ENCODE measurements around the gene DNHD1. TPM values are rescaled to one million over a fixed set of nuclear protein-coding genes. Genes with fewer than 3 reads are reported as not detected.

Gene DNHD1
- total and polyA plus RNA-seq, 9 of the 15 experiments (the other 6 are each of a cell fraction or from before 2014, with no cell fraction given) = 0.82 to 9.7 (median 3.8) TPM

DNA sequence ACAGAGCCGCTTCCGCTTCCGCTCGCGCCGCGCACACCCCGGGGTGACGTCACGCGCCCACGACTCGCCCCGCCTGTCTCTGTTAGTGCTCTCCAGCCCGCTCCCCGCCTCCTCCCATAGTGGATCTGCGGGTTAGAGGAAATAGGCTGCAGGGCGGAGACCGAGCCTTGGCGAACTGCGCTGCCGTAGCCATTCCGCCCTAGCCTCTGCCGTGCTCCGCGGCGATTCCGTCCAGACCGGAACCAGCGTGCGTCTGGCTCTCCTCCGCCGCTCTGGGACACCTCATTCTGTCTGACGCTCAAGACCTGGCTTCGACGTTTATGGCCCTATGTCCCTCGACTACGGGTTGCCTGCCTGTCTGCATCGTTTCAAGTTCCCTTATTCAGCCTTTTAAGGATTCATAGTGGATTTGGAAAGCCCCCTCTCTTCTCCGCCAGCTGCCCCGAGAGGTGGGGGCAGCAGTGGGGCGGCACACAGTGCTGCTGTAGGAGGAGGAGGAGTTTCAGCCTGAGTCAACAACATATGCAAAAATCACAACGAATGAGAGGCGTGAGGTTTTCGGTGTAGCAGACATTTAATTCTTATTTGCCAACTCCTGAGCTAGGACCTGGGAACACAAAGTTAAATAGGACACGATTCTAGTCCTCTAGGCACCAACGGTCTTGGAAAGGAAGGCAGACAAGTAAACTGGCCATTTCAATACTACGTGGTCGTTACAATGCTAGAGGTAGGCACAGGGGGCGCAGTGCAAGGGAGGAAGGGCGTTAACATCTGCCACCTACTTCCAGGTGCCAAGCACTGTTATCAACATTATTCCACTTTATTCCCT is 115.3 kb downstream of the DNHD1 start, which contains the start of gene TAF10 (continued):
- TF ChIP-seq STAG1 (CRISPR knock-in tag; IDR thresholded peaks at IDR 0.05; ENCODE audit: borderline replicate concordance) (no peak), ZNF583 (CRISPR knock-in tag; IDR thresholded peaks at IDR 0.05) (no peak), JUND (IDR thresholded peaks at IDR 0.05; ENCODE audit: borderline replicate concordance, low read depth, low read length) (peak; percentile 93), JUND (tag; IDR thresholded peaks at IDR 0.05; ENCODE audit: borderline replicate concordance, low read depth, low read length) (peak; percentile 85; the same call in 2 of the 3 replicates), MAZ (CRISPR knock-in tag; conservative IDR thresholded peaks at IDR 0.05 in 1 of 2, IDR thresholded peaks at IDR 0.05 in 1 of 2) (peak; percentile 92 to 95), ZNF239 (CRISPR knock-in tag; IDR thresholded peaks at IDR 0.05) (peak; percentile 23; the same call in 1 of the 2 replicates), NFRKB (IDR thresholded peaks at IDR 0.05; ENCODE audit: low read depth) (peak; percentile 81; the same call in 1 of the 2 replicates), ZEB2 (IDR thresholded peaks at IDR 0.05) (no peak), MEF2D (tag; conservative IDR thresholded peaks at IDR 0.05; ENCODE audit: low read depth) (no peak), HNRNPLL (IDR thresholded peaks at IDR 0.05; ENCODE audit: low read depth, low read length, poor library complexity, severe bottlenecking) (peak; percentile 99), ZNF408 (CRISPR knock-in tag; IDR thresholded peaks at IDR 0.05; ENCODE audit: low read depth) (no peak), MEIS2 (IDR thresholded peaks at IDR 0.05; ENCODE audit: partially characterized antibody) (no peak), CHD2 (IDR thresholded peaks at IDR 0.05; ENCODE audit: low read depth, low read length) (no peak), SMARCB1 (IDR thresholded peaks at IDR 0.05; ENCODE audit: insufficient read length, low read depth) (no peak), COPS2 (conservative IDR thresholded peaks at IDR 0.05) (no peak), ZNF445 (CRISPR knock-in tag; IDR thresholded peaks at IDR 0.05; ENCODE audit: low read depth) (peak; percentile 16; the same call in 1 of the 2 replicates), DACH1 (IDR thresholded peaks at IDR 0.05; ENCODE audit: partially characterized antibody) (no peak)
- TF ChIP-seq, protein P1, sequence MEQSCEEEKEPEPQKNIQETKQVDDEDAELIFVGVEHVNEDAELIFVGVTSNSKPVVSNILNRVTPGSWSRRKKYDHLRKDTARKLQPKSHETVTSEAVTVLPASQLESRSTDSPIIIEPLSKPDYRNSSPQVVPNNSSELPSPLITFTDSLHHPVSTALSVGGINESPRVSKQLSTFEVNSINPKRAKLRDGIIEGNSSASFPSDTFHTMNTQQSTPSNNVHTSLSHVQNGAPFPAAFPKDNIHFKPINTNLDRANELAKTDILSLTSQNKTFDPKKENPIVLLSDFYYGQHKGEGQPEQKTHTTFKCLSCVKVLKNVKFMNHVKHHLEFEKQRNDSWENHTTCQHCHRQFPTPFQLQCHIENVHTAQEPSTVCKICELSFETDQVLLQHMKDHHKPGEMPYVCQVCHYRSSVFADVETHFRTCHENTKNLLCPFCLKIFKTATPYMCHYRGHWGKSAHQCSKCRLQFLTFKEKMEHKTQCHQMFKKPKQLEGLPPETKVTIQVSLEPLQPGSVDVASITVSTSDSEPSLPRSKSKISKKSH (CRISPR knock-in tag; IDR thresholded peaks at IDR 0.05) = no peak
- TF ChIP-seq, protein P2, sequence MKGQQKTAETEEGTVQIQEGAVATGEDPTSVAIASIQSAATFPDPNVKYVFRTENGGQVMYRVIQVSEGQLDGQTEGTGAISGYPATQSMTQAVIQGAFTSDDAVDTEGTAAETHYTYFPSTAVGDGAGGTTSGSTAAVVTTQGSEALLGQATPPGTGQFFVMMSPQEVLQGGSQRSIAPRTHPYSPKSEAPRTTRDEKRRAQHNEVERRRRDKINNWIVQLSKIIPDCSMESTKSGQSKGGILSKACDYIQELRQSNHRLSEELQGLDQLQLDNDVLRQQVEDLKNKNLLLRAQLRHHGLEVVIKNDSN (CRISPR knock-in tag; IDR thresholded peaks at IDR 0.05) = peak; percentile 13; the same call in 1 of the 2 replicates
- TF ChIP-seq, protein P3, sequence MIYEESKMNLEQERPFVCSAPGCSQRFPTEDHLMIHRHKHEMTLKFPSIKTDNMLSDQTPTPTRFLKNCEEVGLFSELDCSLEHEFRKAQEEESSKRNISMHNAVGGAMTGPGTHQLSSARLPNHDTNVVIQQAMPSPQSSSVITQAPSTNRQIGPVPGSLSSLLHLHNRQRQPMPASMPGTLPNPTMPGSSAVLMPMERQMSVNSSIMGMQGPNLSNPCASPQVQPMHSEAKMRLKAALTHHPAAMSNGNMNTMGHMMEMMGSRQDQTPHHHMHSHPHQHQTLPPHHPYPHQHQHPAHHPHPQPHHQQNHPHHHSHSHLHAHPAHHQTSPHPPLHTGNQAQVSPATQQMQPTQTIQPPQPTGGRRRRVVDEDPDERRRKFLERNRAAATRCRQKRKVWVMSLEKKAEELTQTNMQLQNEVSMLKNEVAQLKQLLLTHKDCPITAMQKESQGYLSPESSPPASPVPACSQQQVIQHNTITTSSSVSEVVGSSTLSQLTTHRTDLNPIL (CRISPR knock-in tag; IDR thresholded peaks at IDR 0.05) = no peak
- TF ChIP-seq, protein P4, sequence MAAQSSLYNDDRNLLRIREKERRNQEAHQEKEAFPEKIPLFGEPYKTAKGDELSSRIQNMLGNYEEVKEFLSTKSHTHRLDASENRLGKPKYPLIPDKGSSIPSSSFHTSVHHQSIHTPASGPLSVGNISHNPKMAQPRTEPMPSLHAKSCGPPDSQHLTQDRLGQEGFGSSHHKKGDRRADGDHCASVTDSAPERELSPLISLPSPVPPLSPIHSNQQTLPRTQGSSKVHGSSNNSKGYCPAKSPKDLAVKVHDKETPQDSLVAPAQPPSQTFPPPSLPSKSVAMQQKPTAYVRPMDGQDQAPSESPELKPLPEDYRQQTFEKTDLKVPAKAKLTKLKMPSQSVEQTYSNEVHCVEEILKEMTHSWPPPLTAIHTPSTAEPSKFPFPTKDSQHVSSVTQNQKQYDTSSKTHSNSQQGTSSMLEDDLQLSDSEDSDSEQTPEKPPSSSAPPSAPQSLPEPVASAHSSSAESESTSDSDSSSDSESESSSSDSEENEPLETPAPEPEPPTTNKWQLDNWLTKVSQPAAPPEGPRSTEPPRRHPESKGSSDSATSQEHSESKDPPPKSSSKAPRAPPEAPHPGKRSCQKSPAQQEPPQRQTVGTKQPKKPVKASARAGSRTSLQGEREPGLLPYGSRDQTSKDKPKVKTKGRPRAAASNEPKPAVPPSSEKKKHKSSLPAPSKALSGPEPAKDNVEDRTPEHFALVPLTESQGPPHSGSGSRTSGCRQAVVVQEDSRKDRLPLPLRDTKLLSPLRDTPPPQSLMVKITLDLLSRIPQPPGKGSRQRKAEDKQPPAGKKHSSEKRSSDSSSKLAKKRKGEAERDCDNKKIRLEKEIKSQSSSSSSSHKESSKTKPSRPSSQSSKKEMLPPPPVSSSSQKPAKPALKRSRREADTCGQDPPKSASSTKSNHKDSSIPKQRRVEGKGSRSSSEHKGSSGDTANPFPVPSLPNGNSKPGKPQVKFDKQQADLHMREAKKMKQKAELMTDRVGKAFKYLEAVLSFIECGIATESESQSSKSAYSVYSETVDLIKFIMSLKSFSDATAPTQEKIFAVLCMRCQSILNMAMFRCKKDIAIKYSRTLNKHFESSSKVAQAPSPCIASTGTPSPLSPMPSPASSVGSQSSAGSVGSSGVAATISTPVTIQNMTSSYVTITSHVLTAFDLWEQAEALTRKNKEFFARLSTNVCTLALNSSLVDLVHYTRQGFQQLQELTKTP (IDR thresholded peaks at IDR 0.05; ENCODE audit: low read depth in 1 of 2, partially characterized antibody in 2 of 2) = peak in 1 of 2 experiments; percentile 73
